HUES64 (cell line): ENCODE results near the gene MT1M.

Experiments
- H3K27ac ChIP-seq: 2 replicates; pipeline ENCODE4 v1.7.0; 2013; ENCODE audit warnings: low read depth, low read length, inconsistent platforms
- H3K27me3 ChIP-seq: 2 replicates; pipeline ENCODE4 v1.6.1; 2013; ENCODE audit warnings: mild to moderate bottlenecking, low read length; ENCODE audit not compliant: insufficient read depth
- H3K36me3 ChIP-seq: 2 replicates; pipeline ENCODE4 v1.6.1; 2013; ENCODE audit warnings: mild to moderate bottlenecking, low read length; ENCODE audit not compliant: insufficient read depth
- H3K4me1 ChIP-seq: 2 replicates; pipeline ENCODE4 v1.6.1; 2013; ENCODE audit warnings: mild to moderate bottlenecking, low read length, moderate library complexity; ENCODE audit not compliant: insufficient read depth
- H3K4me3 ChIP-seq: 2 replicates; pipeline ENCODE4 v1.5.1; 2013; ENCODE audit warnings: mild to moderate bottlenecking, low read length, moderate library complexity
- H3K9ac ChIP-seq: 2 replicates; pipeline ENCODE4 v1.6.1; 2013; ENCODE audit warnings: mild to moderate bottlenecking, low read depth, low read length
- H3K9me3 ChIP-seq: 2 replicates; pipeline ENCODE4 v1.6.1; 2013; ENCODE audit warnings: low read depth, low read length; ENCODE audit not compliant: insufficient read depth
- WGBS: fragments of 150-250, 120-280 bp; methylation state at CpG from one replicate; pipeline ENCODE4 v1.1.7; 2013; ENCODE audit warnings: missing lambda C conversion rate; 5-methylcytosine and 5-hydroxymethylcytosine counted together

The MT1M gene

GRCh38 chr16:56631197-56631596 lies 1.3 kb upstream of the MT1M start:
- no peak overlapping the region for H3K27ac ChIP-seq
- H3K36me3 ChIP-seq = no peaks in the 10 kb centered on the region
- no peak overlapping the region for H3K9ac ChIP-seq
- peaks cover 8% of the 10 kb centered on the region; the same call in 1 of the 2 replicates for H3K4me1 ChIP-seq
- no peak overlapping the region for H3K4me3 ChIP-seq
- H3K27me3 ChIP-seq = peaks cover 99% of the 10 kb centered on the region
- no peaks in the 10 kb centered on the region for H3K9me3 ChIP-seq
- 71% methylated on average over 10 of the region's 10 CpGs for WGBS

GRCh38 chr16:56631832-56632155 lies 665 bp upstream of the MT1M start:
- Histone ChIP-seq H3K36me3 (no peaks in the 10 kb centered on the region), H3K4me3 (peak overlapping the region; percentile 44), H3K4me1 (peaks cover 4% of the 10 kb centered on the region; the same call in 1 of the 2 replicates), H3K27ac (no peak overlapping the region), H3K9ac (no peak overlapping the region), H3K9me3 (no peaks in the 10 kb centered on the region), H3K27me3 (peaks cover 99% of the 10 kb centered on the region)
- WGBS = 14% methylated on average over 14 of the region's 14 CpGs

- Histone ChIP-seq H3K9me3 (no peaks in the 10 kb centered on the region), H3K9ac (no peak overlapping the region), H3K4me3 (peak overlapping the region; percentile 44), H3K36me3 (no peaks in the 10 kb centered on the region), H3K27ac (no peak overlapping the region), H3K4me1 (no peaks in the 10 kb centered on the region), H3K27me3 (peaks cover 100% of the 10 kb centered on the region)
- WGBS = 15% methylated on average over 6 of the region's 6 CpGs
These were observed 448 bp downstream of the MT1M start for GRCh38 chr16:56632848-56633365.

- Histone ChIP-seq H3K27ac (no peak overlapping the region), H3K9ac (no peak overlapping the region), H3K4me3 (no peak overlapping the region), H3K27me3 (peaks cover 100% of the 10 kb centered on the region), H3K36me3 (no peaks in the 10 kb centered on the region), H3K9me3 (no peaks in the 10 kb centered on the region), H3K4me1 (peaks cover under 1% of the 10 kb centered on the region; the same call in 1 of the 2 replicates)
- WGBS = 49% methylated on average over 7 of the region's 7 CpGs
These were observed 1.1 kb downstream of the MT1M start for GRCh38 chr16:56633535-56633934.

- peaks cover 3% of the 10 kb centered on the region; the same call in 1 of the 2 replicates for H3K4me1 ChIP-seq
- peak overlapping the region; percentile 20; the same call in 1 of the 2 replicates for H3K4me3 ChIP-seq
- peaks cover 100% of the 10 kb centered on the region for H3K27me3 ChIP-seq
- no peak overlapping the region for H3K27ac ChIP-seq
- no peaks in the 10 kb centered on the region for H3K9me3 ChIP-seq
- WGBS = 3% methylated on average over 47 of the region's 47 CpGs
- H3K9ac ChIP-seq = no peak overlapping the region
- no peaks in the 10 kb centered on the region for H3K36me3 ChIP-seq
These were observed 2.4 kb downstream of the MT1M start for GRCh38 chr16:56634715-56635440.

- H3K27me3 ChIP-seq = peaks cover 100% of the 10 kb centered on the region
- peak overlapping the region; percentile 20; the same call in 1 of the 2 replicates for H3K4me3 ChIP-seq
These were observed 3.0 kb downstream of the MT1M start for GRCh38 chr16:56635441-56635967.

GRCh38 chr16:56636616-56637413 lies 4.4 kb downstream of the MT1M start:
- Histone ChIP-seq H3K27me3 (peaks cover 100% of the 10 kb centered on the region), H3K4me3 (no peak overlapping the region), H3K36me3 (no peaks in the 10 kb centered on the region), H3K9me3 (no peaks in the 10 kb centered on the region), H3K9ac (no peak overlapping the region), H3K27ac (no peak overlapping the region), H3K4me1 (peaks cover 3% of the 10 kb centered on the region; the same call in 1 of the 2 replicates)
- WGBS = 23% methylated on average over 9 of the region's 9 CpGs

More at GRCh38 chr16:56635441-56635967, 3.0 kb downstream of the MT1M start:
- Histone ChIP-seq H3K27ac (no peak overlapping the region), H3K4me1 (peaks cover 3% of the 10 kb centered on the region; the same call in 1 of the 2 replicates), H3K9me3 (no peaks in the 10 kb centered on the region), H3K9ac (no peak overlapping the region), H3K36me3 (no peaks in the 10 kb centered on the region)
- WGBS = 3% methylated on average over 40 of the region's 40 CpGs

- peaks cover 3% of the 10 kb centered on the region; the same call in 1 of the 2 replicates for H3K4me1 ChIP-seq
- WGBS = 3% methylated on average over 68 of the region's 68 CpGs
- no peaks in the 10 kb centered on the region for H3K9me3 ChIP-seq
- no peaks in the 10 kb centered on the region for H3K36me3 ChIP-seq
- no peak within 1 kb of the TSS for H3K27ac ChIP-seq
- H3K27me3 ChIP-seq = peaks cover 100% of the 10 kb centered on the region
- H3K4me3 ChIP-seq = peak within 1 kb of the TSS; percentile 49
- H3K9ac ChIP-seq = no peak within 1 kb of the TSS
These were observed 5.6 kb downstream of the MT1M start, which contains the start of gene MT1A for GRCh38 chr16:56637814-56638750. TSS of gene MT1A (plus strand) at chr16:56638666. CDS start at chr16:56638739, 73 bp downstream.

- Histone ChIP-seq H3K9me3 (no peaks in the 10 kb centered on the region), H3K27ac (no peak overlapping the region), H3K27me3 (peaks cover 100% of the 10 kb centered on the region), H3K4me3 (no peak overlapping the region), H3K9ac (no peak overlapping the region), H3K4me1 (peaks cover 3% of the 10 kb centered on the region; the same call in 1 of the 2 replicates), H3K36me3 (no peaks in the 10 kb centered on the region)
- 89% methylated on average over 1 of the region's 1 CpG for WGBS
These were observed 6.6 kb downstream of the MT1M start for GRCh38 chr16:56639045-56639444.

GRCh38 chr16:56640076-56640475 lies 7.6 kb downstream of the MT1M start:
- no peak overlapping the region for H3K27ac ChIP-seq
- no peak overlapping the region for H3K4me3 ChIP-seq
- no peaks in the 10 kb centered on the region for H3K9me3 ChIP-seq
- 100% methylated on average over 1 of the region's 1 CpG for WGBS
- peaks cover 3% of the 10 kb centered on the region; the same call in 1 of the 2 replicates for H3K4me1 ChIP-seq
- H3K36me3 ChIP-seq = no peaks in the 10 kb centered on the region
- no peak overlapping the region for H3K9ac ChIP-seq
- peaks cover 100% of the 10 kb centered on the region for H3K27me3 ChIP-seq
